Measurements from ENCODE around the gene ATL2.

DNA sequence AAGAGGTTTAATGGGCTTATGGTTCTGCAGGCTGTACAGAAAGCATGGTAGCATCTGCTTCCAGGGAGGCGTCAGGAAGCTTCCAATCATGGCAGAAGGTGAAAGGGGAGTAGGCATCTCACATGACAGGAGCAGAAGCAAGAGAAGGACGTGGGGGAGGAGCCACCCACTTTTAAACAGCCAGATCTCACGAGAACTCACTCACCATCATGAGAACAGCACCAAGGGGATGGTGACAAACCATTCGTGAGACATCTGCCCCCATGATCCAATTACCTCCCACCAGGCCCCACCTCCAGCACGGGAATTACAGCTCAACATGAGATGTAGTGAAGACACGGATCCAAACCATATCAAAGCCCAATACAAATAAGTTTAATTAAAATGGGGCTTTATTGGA is 113.8 kb downstream of the ATL2 start:
- TF ChIP-seq SPI1 (IDR thresholded peaks at IDR 0.05; ENCODE audit: low read depth, low read length) (no peak), POLR2A (IDR thresholded peaks at IDR 0.05; ENCODE audit: low read depth, low read length) (no peak), POLR2AphosphoS5 (IDR thresholded peaks at IDR 0.05; ENCODE audit: low read depth, low read length) (no peak), TAF1 (IDR thresholded peaks at IDR 0.05; ENCODE audit: low read depth, low read length) (no peak)

All from GM12891 (cell line).